Activated CD8-positive, alpha-beta T cell treated with anti-CD3 and anti-CD28 coated beads, Interleukin-2, amount 10 ng/mL, durations not matched to agents 7 days and 5 days (primary cell): Measurements from ENCODE around the gene ZIC5. TPM values are rescaled to one million over a fixed set of nuclear protein-coding genes. Genes with fewer than 3 reads are reported as not detected.

Experiments used
- ATAC-seq: fragments of 150-1000 bp; cut with Tn5 transposase; one replicate; pipeline ENCODE4 v1.10.0; 2021; ENCODE audit warnings: moderate library complexity
- CTCF ChIA-PET: fragments of 350-600 bp; sonication (Branson Sonifier 250); formaldehyde crosslinking; loops from one replicate; lab custom pipeline; 2021; ENCODE audit warnings: antibody characterized with exemption; lab: Charles Lee
- POLR2A ChIA-PET: fragments of 350-600 bp; sonication (Branson Sonifier 250); formaldehyde crosslinking; loops from one replicate; lab custom pipeline; 2021; ENCODE audit warnings: antibody characterized with exemption; lab: Charles Lee
- DNase-seq: peaks from one replicate; pipeline ENCODE4 v3.0.0-alpha.2; 2020
- H3K27ac Mint-ChIP-seq: one replicate; pipeline ENCODE4 v1.8.0; 2021; ENCODE audit warnings: mild to moderate bottlenecking, mixed read lengths
- H3K27me3 Mint-ChIP-seq: one replicate; pipeline ENCODE4 v1.8.0; 2021; ENCODE audit warnings: low read depth, mixed read lengths
- H3K36me3 Mint-ChIP-seq: one replicate; pipeline ENCODE4 v1.8.0; 2021; ENCODE audit warnings: low read depth, mixed read lengths
- H3K4me1 Mint-ChIP-seq: one replicate; pipeline ENCODE4 v1.8.0; 2021; ENCODE audit warnings: low read depth, mixed read lengths
- H3K4me3 Mint-ChIP-seq: one replicate; pipeline ENCODE4 v1.8.0; 2021; ENCODE audit warnings: mild to moderate bottlenecking, mixed read lengths
- H3K9me3 Mint-ChIP-seq: one replicate; pipeline ENCODE4 v1.8.0; 2022; ENCODE audit warnings: mixed read lengths; ENCODE audit not compliant: insufficient read depth
- total RNA-seq, 2 experiments: library from RNA; stranded (reverse); gene quantifications; one replicate each; pipeline ENCODE4 v1.2.3, GENCODE V29; 2021

Gene ZIC5
- total RNA-seq, 2 experiments from 2014 or later = not detected

GRCh38 chr13:99930925-99931324 is 40.6 kb downstream of the ZIC5 start:
- no peak for ATAC-seq
- ChIA-PET POLR2A (no interaction called here), CTCF (no interaction called here)
- H3K27ac Mint-ChIP-seq = no peak overlapping the region
- H3K9me3 Mint-ChIP-seq = no peaks in the 10 kb centered on the region
- H3K4me1 Mint-ChIP-seq = peaks cover 6% of the 10 kb centered on the region
- H3K4me3 Mint-ChIP-seq = no peak overlapping the region
- no peaks in the 10 kb centered on the region for H3K36me3 Mint-ChIP-seq
- no peak for DNase-seq
- peaks cover 7% of the 10 kb centered on the region for H3K27me3 Mint-ChIP-seq

GRCh38 chr13:99929866-99930265 is 41.7 kb downstream of the ZIC5 start:
- no peak for ATAC-seq
- CTCF ChIA-PET = interaction anchor here (0.9 to 1.0 kb wide), 2 partner anchors 13 to 31 kb away, joined by 3 read pairs; no protein-coding TSS in a partner anchor
- Mint-ChIP-seq H3K4me3 (no peak overlapping the region), H3K27ac (no peak overlapping the region), H3K27me3 (peaks cover 3% of the 10 kb centered on the region), H3K36me3 (no peaks in the 10 kb centered on the region), H3K9me3 (no peaks in the 10 kb centered on the region), H3K4me1 (peaks cover 6% of the 10 kb centered on the region)
- DNase-seq = no peak
- POLR2A ChIA-PET = no interaction called here

- DNase-seq (no peak), ATAC-seq (no peak)
- Mint-ChIP-seq H3K4me1 (peaks cover 6% of the 10 kb centered on the region), H3K4me3 (no peak overlapping the region), H3K27ac (no peak overlapping the region), H3K9me3 (no peaks in the 10 kb centered on the region), H3K27me3 (peaks cover 2% of the 10 kb centered on the region), H3K36me3 (no peaks in the 10 kb centered on the region)
- ChIA-PET POLR2A (no interaction called here), CTCF (interaction anchor here (1.1 kb wide), 1 partner anchor 10 kb away, joined by 5 read pairs; no protein-coding TSS in a partner anchor)
Observed at GRCh38 chr13:99926014-99926731, 45.4 kb downstream of the ZIC5 start.

- ATAC-seq (no peak), DNase-seq (no peak)
- Mint-ChIP-seq H3K36me3 (no peaks in the 10 kb centered on the region), H3K27ac (no peak overlapping the region), H3K9me3 (no peaks in the 10 kb centered on the region), H3K4me3 (no peak overlapping the region), H3K27me3 (peaks cover 5% of the 10 kb centered on the region), H3K4me1 (no peaks in the 10 kb centered on the region)
- CTCF ChIA-PET = no interaction called here
- POLR2A ChIA-PET = no interaction called here
Observed at GRCh38 chr13:99923877-99924582, 47.5 kb downstream of the ZIC5 start.

GRCh38 chr13:99922631-99923404 is 48.7 kb downstream of the ZIC5 start:
- DNase-seq = no peak
- H3K27ac Mint-ChIP-seq = no peak overlapping the region
- H3K36me3 Mint-ChIP-seq = no peaks in the 10 kb centered on the region
- ChIA-PET POLR2A (no interaction called here), CTCF (no interaction called here)
- H3K4me3 Mint-ChIP-seq = no peak overlapping the region
- ATAC-seq = no peak
- no peaks in the 10 kb centered on the region for H3K4me1 Mint-ChIP-seq
- no peaks in the 10 kb centered on the region for H3K9me3 Mint-ChIP-seq
- H3K27me3 Mint-ChIP-seq = peaks cover 12% of the 10 kb centered on the region

- Mint-ChIP-seq H3K9me3 (no peaks in the 10 kb centered on the region), H3K27ac (no peak overlapping the region), H3K4me1 (peaks cover 8% of the 10 kb centered on the region), H3K27me3 (peaks cover 17% of the 10 kb centered on the region), H3K36me3 (no peaks in the 10 kb centered on the region), H3K4me3 (no peak overlapping the region)
- DNase-seq (no peak), ATAC-seq (no peak)
- POLR2A ChIA-PET = no interaction called here
- CTCF ChIA-PET = interaction anchor here (1.1 to 1.3 kb wide), 3 partner anchors 263 to 596 kb away, joined by 3 to 4 read pairs (median 3); no protein-coding TSS in a partner anchor
Observed at GRCh38 chr13:99919132-99919531, 52.4 kb downstream of the ZIC5 start.

GRCh38 chr13:99916366-99917103 is 55.0 kb downstream of the ZIC5 start:
- CTCF ChIA-PET = interaction anchor here (0.8 to 6.4 kb wide), 14 partner anchors 9 to 598 kb away, joined by 3 to 33 read pairs (median 4); no protein-coding TSS in a partner anchor
- Mint-ChIP-seq H3K9me3 (no peaks in the 10 kb centered on the region), H3K36me3 (no peaks in the 10 kb centered on the region), H3K27me3 (peaks cover 24% of the 10 kb centered on the region), H3K27ac (no peak overlapping the region), H3K4me1 (peaks cover 26% of the 10 kb centered on the region), H3K4me3 (no peak overlapping the region)
- DNase-seq (peak; percentile 42), ATAC-seq (peak; percentile 69)
- POLR2A ChIA-PET = no interaction called here

GRCh38 chr13:99913167-99913566 is 58.4 kb downstream of the ZIC5 start:
- Mint-ChIP-seq H3K4me3 (no peak overlapping the region), H3K4me1 (peaks cover 37% of the 10 kb centered on the region), H3K27me3 (peaks cover 41% of the 10 kb centered on the region), H3K9me3 (no peaks in the 10 kb centered on the region), H3K27ac (no peak overlapping the region), H3K36me3 (peaks cover 2% of the 10 kb centered on the region)
- ATAC-seq (no peak), DNase-seq (no peak)
- ChIA-PET POLR2A (no interaction called here), CTCF (interaction anchor here (1.0 to 6.4 kb wide), 5 partner anchors 13 to 809 kb away, joined by 3 to 33 read pairs (median 5); no protein-coding TSS in a partner anchor)

Other genes starting within 250 kb of the ZIC5 start
- not detected for gene ZIC2, start 10.0 kb upstream of the ZIC5 start, total RNA-seq
- 10 to 100 TPM; 11.4 to 12.2 TPM for gene PCCA, start 117.3 kb upstream of the ZIC5 start, total RNA-seq